Measurements from ENCODE around the gene CIAPIN1.

CIAPIN1 gene

GRCh38 chr16:57447186-57447962 is at the start of gene CIAPIN1, which contains the start of gene COQ9:
CIAPIN1 (minus strand) TSS chr16:57447385; CDS start chr16:57440928, 6,457 bp downstream.
COQ9 (plus strand) TSS chr16:57447479; CDS start chr16:57447506, 27 bp downstream.
- DNase-seq, result peak; percentile 48

- DNase-seq, result no peak
Measured at GRCh38 chr16:57493767-57494166, 46.6 kb upstream of the CIAPIN1 start.

- DNase-seq, result no peak
Measured at GRCh38 chr16:57489229-57489628, 42.0 kb upstream of the CIAPIN1 start.

GRCh38 chr16:57486858-57487834 is 40.0 kb upstream of the CIAPIN1 start:
- DNase-seq, result no peak

GRCh38 chr16:57485916-57486857 is 39.0 kb upstream of the CIAPIN1 start, which contains the start of gene DOK4:
DOK4 (minus strand) TSS chr16:57486493; CDS start chr16:57479507, 6,986 bp downstream.
- no peak for DNase-seq

- no peak for DNase-seq
Measured at GRCh38 chr16:57485091-57485915, 38.1 kb upstream of the CIAPIN1 start.

GRCh38 chr16:57484515-57485005 is 37.4 kb upstream of the CIAPIN1 start:
- no peak for DNase-seq

- DNase-seq, result no peak
Measured at GRCh38 chr16:57483725-57484514, 36.7 kb upstream of the CIAPIN1 start.

GRCh38 chr16:57482845-57483545 is 35.8 kb upstream of the CIAPIN1 start:
- DNase-seq, result no peak

- DNase-seq, result no peak
Measured at GRCh38 chr16:57481421-57481820, 34.2 kb upstream of the CIAPIN1 start.

GRCh38 chr16:57480754-57481230 is 33.6 kb upstream of the CIAPIN1 start:
- no peak for DNase-seq

- no peak for DNase-seq
Measured at GRCh38 chr16:57479976-57480753, 33.0 kb upstream of the CIAPIN1 start.

- DNase-seq, result no peak
Measured at GRCh38 chr16:57479205-57479975, 32.2 kb upstream of the CIAPIN1 start.

GRCh38 chr16:57478396-57479204 is 31.4 kb upstream of the CIAPIN1 start:
- DNase-seq, result no peak

GRCh38 chr16:57477531-57478202 is 30.5 kb upstream of the CIAPIN1 start:
- no peak for DNase-seq

All from GOT3 (cell line).